ENCODE results near the gene EXT2.

The EXT2 gene

GRCh38 chr11:44079376-44079775 is 16.1 kb upstream of the EXT2 start:
- no peak for ATAC-seq
- TF ChIP-seq ZC3H10 (CRISPR knock-in tag; IDR thresholded peaks at IDR 0.05) (no peak), PATZ1 (CRISPR knock-in tag; IDR thresholded peaks at IDR 0.05; ENCODE audit: borderline replicate concordance) (no peak), GLIS3 (CRISPR knock-in tag; IDR thresholded peaks at IDR 0.05) (no peak), TSHZ2 (CRISPR knock-in tag; IDR thresholded peaks at IDR 0.05) (no peak), CSDC2 (CRISPR knock-in tag; IDR thresholded peaks at IDR 0.05) (no peak), ZFP3 (CRISPR knock-in tag; IDR thresholded peaks at IDR 0.05) (no peak), ARNTL (CRISPR knock-in tag; IDR thresholded peaks at IDR 0.05; ENCODE audit: borderline replicate concordance, low read depth) (no peak), CREB5 (CRISPR knock-in tag; IDR thresholded peaks at IDR 0.05; ENCODE audit: low read depth) (no peak), PPARA (CRISPR knock-in tag; IDR thresholded peaks at IDR 0.05; ENCODE audit: borderline replicate concordance) (no peak), TCF4 (CRISPR knock-in tag; IDR thresholded peaks at IDR 0.05; ENCODE audit: borderline replicate concordance) (no peak), ZNF565 (CRISPR knock-in tag; conservative IDR thresholded peaks at IDR 0.05; ENCODE audit: low read depth) (no peak), POU6F1 (CRISPR knock-in tag; IDR thresholded peaks at IDR 0.05; ENCODE audit: borderline replicate concordance, low read depth) (no peak)

- no peak for TF ChIP-seq POU6F1 (CRISPR knock-in tag; IDR thresholded peaks at IDR 0.05; ENCODE audit: borderline replicate concordance, low read depth)
- TF ChIP-seq ZFP30 (CRISPR knock-in tag; IDR thresholded peaks at IDR 0.05): no peak
- ATAC-seq: no peak
These were observed 14.5 kb upstream of the EXT2 start for GRCh38 chr11:44080951-44081350.

- ATAC-seq: no peak
- no peak for TF ChIP-seq ISL1 (CRISPR knock-in tag; IDR thresholded peaks at IDR 0.05)
- TF ChIP-seq ESRRG (CRISPR knock-in tag; IDR thresholded peaks at IDR 0.05): no peak
- no peak for TF ChIP-seq POU6F1 (CRISPR knock-in tag; IDR thresholded peaks at IDR 0.05; ENCODE audit: borderline replicate concordance, low read depth)
- no peak for TF ChIP-seq ZNF8 (CRISPR knock-in tag; IDR thresholded peaks at IDR 0.05)
- no peak for TF ChIP-seq PPARA (CRISPR knock-in tag; IDR thresholded peaks at IDR 0.05; ENCODE audit: borderline replicate concordance)
- no peak for TF ChIP-seq TOX (CRISPR knock-in tag; IDR thresholded peaks at IDR 0.05; ENCODE audit: borderline replicate concordance)
- TF ChIP-seq TSHZ2 (CRISPR knock-in tag; IDR thresholded peaks at IDR 0.05): no peak
- TF ChIP-seq CREB5 (CRISPR knock-in tag; IDR thresholded peaks at IDR 0.05; ENCODE audit: low read depth): no peak
- no peak for TF ChIP-seq ARNTL (CRISPR knock-in tag; IDR thresholded peaks at IDR 0.05; ENCODE audit: borderline replicate concordance, low read depth)
- TF ChIP-seq CSRNP3 (CRISPR knock-in tag; IDR thresholded peaks at IDR 0.05): no peak
- no peak for TF ChIP-seq ZFP3 (CRISPR knock-in tag; IDR thresholded peaks at IDR 0.05)
- no peak for TF ChIP-seq RARB (CRISPR knock-in tag; IDR thresholded peaks at IDR 0.05)
- TF ChIP-seq ZFP30 (CRISPR knock-in tag; IDR thresholded peaks at IDR 0.05): no peak
- TF ChIP-seq GLIS3 (CRISPR knock-in tag; IDR thresholded peaks at IDR 0.05): no peak
- no peak for TF ChIP-seq SNAI2 (CRISPR knock-in tag; IDR thresholded peaks at IDR 0.05)
These were observed 12.8 kb upstream of the EXT2 start for GRCh38 chr11:44082645-44083044.
